Fibroblast of villous mesenchyme (primary cell): ENCODE results near the gene PPT2. TPM values are rescaled to one million over a fixed set of nuclear protein-coding genes. Genes with fewer than 3 reads are reported as not detected.

Source experiments
- DNase-seq: peaks from one replicate; pipeline ENCODE4 v3.0.0-alpha.2; 2010; ENCODE audit warnings: low read depth
- H3K4me3 ChIP-seq: 2 replicates; pipeline ENCODE4 v1.5.1; 2011; ENCODE audit warnings: low read depth, mild to moderate bottlenecking, low read length
- total RNA-seq: library from RNA; depleted of rRNA; stranded (reverse); fragments of >200 nt; gene quantifications from 2 replicates; pipeline ENCODE4 v1.2.3, GENCODE V29; 2012
- TF ChIP-seq, protein P1 (sequence below): IDR thresholded peaks from 2 replicates; pipeline ENCODE4 v1.5.1; 2012; ENCODE audit warnings: low read depth, mild to moderate bottlenecking, low read length; ENCODE audit not compliant: insufficient read depth

Gene PPT2
- total RNA-seq, 1 donor, result 22.9 TPM

DNA sequence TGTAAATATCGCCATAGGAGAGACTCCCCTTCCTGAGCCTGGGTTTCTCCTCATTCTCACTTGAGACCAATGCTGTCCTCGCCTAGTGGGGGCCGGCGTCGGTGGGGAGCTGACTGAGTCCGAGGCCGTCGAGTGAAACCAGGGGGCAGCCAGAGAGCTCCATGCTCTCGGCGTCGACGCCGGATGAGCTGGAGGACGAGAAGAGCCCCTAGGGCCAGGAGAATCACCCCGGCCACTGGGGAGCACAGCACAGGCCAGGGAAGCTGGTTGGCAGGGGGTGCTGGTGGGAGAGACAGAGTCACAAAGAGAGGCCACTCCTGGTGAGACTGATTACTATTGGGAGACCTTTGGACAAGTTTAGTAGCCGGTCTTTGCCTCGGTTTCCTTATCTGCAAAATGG, 44.9 kb downstream of the PPT2 start:
- no peak overlapping the region for H3K4me3 ChIP-seq
- TF ChIP-seq, protein P1, sequence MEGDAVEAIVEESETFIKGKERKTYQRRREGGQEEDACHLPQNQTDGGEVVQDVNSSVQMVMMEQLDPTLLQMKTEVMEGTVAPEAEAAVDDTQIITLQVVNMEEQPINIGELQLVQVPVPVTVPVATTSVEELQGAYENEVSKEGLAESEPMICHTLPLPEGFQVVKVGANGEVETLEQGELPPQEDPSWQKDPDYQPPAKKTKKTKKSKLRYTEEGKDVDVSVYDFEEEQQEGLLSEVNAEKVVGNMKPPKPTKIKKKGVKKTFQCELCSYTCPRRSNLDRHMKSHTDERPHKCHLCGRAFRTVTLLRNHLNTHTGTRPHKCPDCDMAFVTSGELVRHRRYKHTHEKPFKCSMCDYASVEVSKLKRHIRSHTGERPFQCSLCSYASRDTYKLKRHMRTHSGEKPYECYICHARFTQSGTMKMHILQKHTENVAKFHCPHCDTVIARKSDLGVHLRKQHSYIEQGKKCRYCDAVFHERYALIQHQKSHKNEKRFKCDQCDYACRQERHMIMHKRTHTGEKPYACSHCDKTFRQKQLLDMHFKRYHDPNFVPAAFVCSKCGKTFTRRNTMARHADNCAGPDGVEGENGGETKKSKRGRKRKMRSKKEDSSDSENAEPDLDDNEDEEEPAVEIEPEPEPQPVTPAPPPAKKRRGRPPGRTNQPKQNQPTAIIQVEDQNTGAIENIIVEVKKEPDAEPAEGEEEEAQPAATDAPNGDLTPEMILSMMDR, result no peak
- DNase-seq, result no peak

GRCh38 chr6:32200711-32201475, 47.0 kb downstream of the PPT2 start:
- TF ChIP-seq, protein P1, result no peak
- no peak overlapping the region for H3K4me3 ChIP-seq
- no peak for DNase-seq

DNA sequence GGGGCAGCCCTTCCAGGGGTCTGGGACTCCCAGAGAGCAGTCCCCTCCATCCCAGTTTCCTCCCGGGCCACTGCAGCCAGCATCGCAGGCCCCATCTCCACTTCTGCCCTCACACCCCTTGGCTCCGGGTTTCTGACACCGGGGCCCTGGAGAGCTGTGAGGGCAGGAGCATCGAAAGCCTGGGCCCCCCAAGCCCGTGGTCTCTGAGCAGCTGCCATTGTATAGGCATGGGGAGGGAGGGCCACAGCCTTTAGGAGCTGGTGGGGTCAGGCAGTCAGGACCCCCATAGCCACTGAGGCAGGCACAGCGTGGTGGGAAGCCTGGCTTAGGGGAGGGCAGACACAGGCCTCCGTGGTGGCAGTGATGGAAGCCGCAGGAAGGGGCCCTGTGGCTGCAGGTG, 48.2 kb downstream of the PPT2 start:
- H3K4me3 ChIP-seq, result no peak overlapping the region
- no peak for DNase-seq
- TF ChIP-seq, protein P1, result no peak

GRCh38 chr6:32203426-32204267, 49.7 kb downstream of the PPT2 start:
- TF ChIP-seq, protein P1, result no peak

GRCh38 chr6:32204268-32204715, 50.4 kb downstream of the PPT2 start:
- TF ChIP-seq, protein P1, result no peak
- DNase-seq, result no peak
- H3K4me3 ChIP-seq, result no peak overlapping the region

More at GRCh38 chr6:32203426-32204267, 49.7 kb downstream of the PPT2 start:
- no peak overlapping the region for H3K4me3 ChIP-seq
- no peak for DNase-seq

- H3K4me3 ChIP-seq, result no peak overlapping the region
- TF ChIP-seq, protein P1, result no peak
- DNase-seq, result no peak
These were observed 55.1 kb downstream of the PPT2 start for GRCh38 chr6:32208996-32209395.
